Karpas-422 (cell line): ENCODE results near the gene UVSSA. TPM values are rescaled to one million over a fixed set of nuclear protein-coding genes. Genes with fewer than 3 reads are reported as not detected.
A peak's percentile ranks its signal among the peaks of the same experiment; 100 is the strongest.

Experiments used
- DNase-seq: peaks from one replicate; pipeline ENCODE4 v3.0.0-alpha.2; 2015
- H2AFZ ChIP-seq: fragments of 200-600 bp; sonication (generic); 2 replicates; pipeline ENCODE4 v1.6.1; 2014; ENCODE audit warnings: antibody characterized with exemption, low read length, mixed read lengths
- H3K27ac ChIP-seq: fragments of 200-600 bp; sonication (generic); 2 replicates; pipeline ENCODE4 v1.5.1; 2014; ENCODE audit warnings: mild to moderate bottlenecking, low read length, moderate library complexity
- H3K27me3 ChIP-seq: fragments of 200-600 bp; sonication (generic); 2 replicates; pipeline ENCODE4 v1.6.1; 2014; ENCODE audit warnings: low read length, mixed read lengths
- H3K36me3 ChIP-seq: fragments of 200-600 bp; sonication (generic); 2 replicates; pipeline ENCODE4 v1.6.1; 2014; ENCODE audit warnings: low read length, mixed read lengths; ENCODE audit not compliant: insufficient read depth
- H3K4me1 ChIP-seq: fragments of 200-600 bp; sonication (generic); 2 replicates; pipeline ENCODE4 v1.6.1; 2014; ENCODE audit warnings: mild to moderate bottlenecking, low read length, mixed read lengths
- H3K4me2 ChIP-seq: fragments of 200-600 bp; sonication (generic); 2 replicates; pipeline ENCODE4 v1.6.1; 2014; ENCODE audit warnings: low read length, low read depth, mild to moderate bottlenecking; ENCODE audit not compliant: poor library complexity, severe bottlenecking
- H3K4me3 ChIP-seq: fragments of 200-600 bp; sonication (generic); 2 replicates; pipeline ENCODE4 v1.5.1; 2014; ENCODE audit warnings: mild to moderate bottlenecking, antibody characterized with exemption, low read length, mixed read lengths
- H3K79me2 ChIP-seq: fragments of 200-600 bp; sonication (generic); 2 replicates; pipeline ENCODE4 v1.6.1; 2014; ENCODE audit warnings: mild to moderate bottlenecking, low read length, mixed read lengths
- H3K9ac ChIP-seq: fragments of 200-600 bp; sonication (generic); 2 replicates; pipeline ENCODE4 v1.6.0; 2014; ENCODE audit warnings: low read length
- H3K9me2 ChIP-seq: fragments of 200-600 bp; sonication (generic), shearing (Covaris generic); replicated peaks from 2 replicates; pipeline ENCODE4 v1.6.0; 2014; ENCODE audit warnings: mild to moderate bottlenecking, low read length, moderate library complexity; ENCODE audit not compliant: insufficient read depth
- H3K9me3 ChIP-seq: fragments of 300-700, 200-600 bp; sonication (generic); 2 replicates; pipeline ENCODE4 v1.6.1; 2014; ENCODE audit warnings: low read length, mixed read lengths
- H4K20me1 ChIP-seq: fragments of 200-600 bp; sonication (generic); 2 replicates; pipeline ENCODE4 v1.6.1; 2014; ENCODE audit warnings: mild to moderate bottlenecking, antibody characterized with exemption, low read length, low read depth; ENCODE audit not compliant: insufficient read depth
- total RNA-seq: library from RNA; depleted of rRNA; stranded (reverse); fragments of >200 nt; shearing (Covaris generic); gene quantifications from 2 replicates; pipeline ENCODE4 v1.2.3, GENCODE V29; 2014; ENCODE audit warnings: low replicate concordance

The UVSSA gene
- total RNA-seq, 1 experiment from 2014 or later = 12.4 TPM

GRCh38 chr4:1338752-1339414 lies 8.1 kb upstream of the UVSSA start:
- H3K4me1 ChIP-seq = no peaks in the 10 kb centered on the region
- no peak overlapping the region for H2AFZ ChIP-seq
- H3K79me2 ChIP-seq = no peaks in the 10 kb centered on the region
- DNase-seq = no peak
- no peaks in the 10 kb centered on the region for H3K27me3 ChIP-seq
- H3K36me3 ChIP-seq = peaks cover 13% of the 10 kb centered on the region
- H3K4me2 ChIP-seq = no peak overlapping the region
- H4K20me1 ChIP-seq = no peaks in the 10 kb centered on the region; the same call in 1 of the 2 replicates
- H3K27ac ChIP-seq = no peak overlapping the region
- H3K4me3 ChIP-seq = no peak overlapping the region
- no peaks in the 10 kb centered on the region for H3K9me3 ChIP-seq
- no peaks in the 10 kb centered on the region for H3K9me2 ChIP-seq
- no peak overlapping the region for H3K9ac ChIP-seq

- H3K27ac ChIP-seq = no peak overlapping the region
- no peak overlapping the region for H3K4me3 ChIP-seq
- no peaks in the 10 kb centered on the region; the same call in 1 of the 2 replicates for H4K20me1 ChIP-seq
- H2AFZ ChIP-seq = no peak overlapping the region
- no peaks in the 10 kb centered on the region for H3K27me3 ChIP-seq
- no peak for DNase-seq
- H3K9me3 ChIP-seq = no peaks in the 10 kb centered on the region
- no peaks in the 10 kb centered on the region for H3K9me2 ChIP-seq
- peaks cover under 1% of the 10 kb centered on the region; the same call in 1 of the 2 replicates for H3K4me1 ChIP-seq
- no peak overlapping the region for H3K9ac ChIP-seq
- H3K79me2 ChIP-seq = peaks cover 1% of the 10 kb centered on the region
- peaks cover 9% of the 10 kb centered on the region for H3K36me3 ChIP-seq
- H3K4me2 ChIP-seq = no peak overlapping the region
Measured at GRCh38 chr4:1339489-1339888, 7.5 kb upstream of the UVSSA start.

GRCh38 chr4:1340181-1340747 lies 6.7 kb upstream of the UVSSA start:
- no peak overlapping the region for H3K9ac ChIP-seq
- H3K36me3 ChIP-seq = peaks cover 3% of the 10 kb centered on the region
- no peak overlapping the region for H3K4me3 ChIP-seq
- no peaks in the 10 kb centered on the region for H3K27me3 ChIP-seq
- no peaks in the 10 kb centered on the region for H3K9me3 ChIP-seq
- no peak overlapping the region for H3K4me2 ChIP-seq
- H4K20me1 ChIP-seq = no peaks in the 10 kb centered on the region; the same call in 1 of the 2 replicates
- peaks cover 8% of the 10 kb centered on the region for H3K4me1 ChIP-seq
- no peak overlapping the region for H3K27ac ChIP-seq
- peaks cover 8% of the 10 kb centered on the region for H3K79me2 ChIP-seq
- H2AFZ ChIP-seq = no peak overlapping the region
- no peak for DNase-seq
- H3K9me2 ChIP-seq = no peaks in the 10 kb centered on the region

GRCh38 chr4:1340861-1341260 lies 6.1 kb upstream of the UVSSA start:
- H3K9me3 ChIP-seq = no peaks in the 10 kb centered on the region
- no peaks in the 10 kb centered on the region for H3K27me3 ChIP-seq
- H2AFZ ChIP-seq = no peak overlapping the region
- H3K4me3 ChIP-seq = no peak overlapping the region
- no peak for DNase-seq
- peaks cover 14% of the 10 kb centered on the region for H3K4me1 ChIP-seq
- peaks cover 12% of the 10 kb centered on the region for H3K79me2 ChIP-seq
- no peaks in the 10 kb centered on the region for H3K9me2 ChIP-seq
- H4K20me1 ChIP-seq = no peaks in the 10 kb centered on the region; the same call in 1 of the 2 replicates
- H3K27ac ChIP-seq = no peak overlapping the region
- H3K36me3 ChIP-seq = peaks cover 3% of the 10 kb centered on the region
- no peak overlapping the region for H3K4me2 ChIP-seq
- no peak overlapping the region for H3K9ac ChIP-seq

- Histone ChIP-seq H3K36me3 (peaks cover 3% of the 10 kb centered on the region), H3K27ac (no peak overlapping the region), H2AFZ (no peak overlapping the region), H3K9ac (no peak overlapping the region), H3K9me3 (no peaks in the 10 kb centered on the region), H3K27me3 (no peaks in the 10 kb centered on the region), H3K4me1 (peaks cover 14% of the 10 kb centered on the region), H3K4me2 (no peak overlapping the region), H3K4me3 (no peak overlapping the region), H4K20me1 (no peaks in the 10 kb centered on the region; the same call in 1 of the 2 replicates), H3K9me2 (no peaks in the 10 kb centered on the region), H3K79me2 (peaks cover 18% of the 10 kb centered on the region)
- DNase-seq = no peak
Measured at GRCh38 chr4:1342003-1342402, 5.0 kb upstream of the UVSSA start.

- no peak overlapping the region for H3K4me3 ChIP-seq
- H3K4me2 ChIP-seq = peak overlapping the region; percentile 98
- no peaks in the 10 kb centered on the region for H3K9me2 ChIP-seq
- peaks cover 41% of the 10 kb centered on the region for H3K79me2 ChIP-seq
- peak overlapping the region; percentile 92; the same call in 1 of the 2 replicates for H3K9ac ChIP-seq
- no peak for DNase-seq
- H3K36me3 ChIP-seq = no peaks in the 10 kb centered on the region; the same call in 1 of the 2 replicates
- no peaks in the 10 kb centered on the region for H4K20me1 ChIP-seq
- peaks cover 28% of the 10 kb centered on the region for H3K4me1 ChIP-seq
- H2AFZ ChIP-seq = no peak overlapping the region
- H3K27me3 ChIP-seq = no peaks in the 10 kb centered on the region
- H3K9me3 ChIP-seq = no peaks in the 10 kb centered on the region
- no peak overlapping the region for H3K27ac ChIP-seq
Measured at GRCh38 chr4:1344696-1345095, 2.3 kb upstream of the UVSSA start.

GRCh38 chr4:1345903-1346780 lies 866 bp upstream of the UVSSA start:
- Histone ChIP-seq H3K9me3 (no peaks in the 10 kb centered on the region), H3K36me3 (no peaks in the 10 kb centered on the region), H3K9me2 (no peaks in the 10 kb centered on the region), H3K27ac (peak overlapping the region; percentile 66), H3K27me3 (no peaks in the 10 kb centered on the region), H2AFZ (peak overlapping the region; percentile 81), H4K20me1 (no peaks in the 10 kb centered on the region), H3K9ac (peak overlapping the region; percentile 92), H3K79me2 (peaks cover 42% of the 10 kb centered on the region), H3K4me1 (peaks cover 28% of the 10 kb centered on the region), H3K4me2 (peak overlapping the region; percentile 98), H3K4me3 (peak overlapping the region; percentile 97)
- peak; percentile 71 for DNase-seq

- peak overlapping the region; percentile 88 for H3K4me3 ChIP-seq
- peak overlapping the region; percentile 95 for H3K9ac ChIP-seq
- H3K9me2 ChIP-seq = no peaks in the 10 kb centered on the region
- H3K27ac ChIP-seq = peak overlapping the region; percentile 67
- peaks cover 42% of the 10 kb centered on the region for H3K79me2 ChIP-seq
- no peak overlapping the region for H2AFZ ChIP-seq
- H3K36me3 ChIP-seq = no peaks in the 10 kb centered on the region
- peak overlapping the region; percentile 76 for H3K4me2 ChIP-seq
- H4K20me1 ChIP-seq = no peaks in the 10 kb centered on the region
- peaks cover 31% of the 10 kb centered on the region for H3K4me1 ChIP-seq
- no peaks in the 10 kb centered on the region for H3K9me3 ChIP-seq
- peak; percentile 88 for DNase-seq
- H3K27me3 ChIP-seq = no peaks in the 10 kb centered on the region
Measured at GRCh38 chr4:1347410-1347864, 429 bp downstream of the UVSSA start.
